Epithelial cell of esophagus (primary cell): ENCODE data around the gene OR2A2.

Experiments used
- DNase-seq: peaks from one replicate; pipeline ENCODE4 v3.0.0; 2010; ENCODE audit warnings: low read depth
- H3K4me3 ChIP-seq: 2 replicates; pipeline ENCODE4 v1.5.1; 2011; ENCODE audit warnings: mild to moderate bottlenecking, low read length, control low read depth
- TF ChIP-seq, protein P1 (sequence below): IDR thresholded peaks from 2 replicates; pipeline ENCODE4 v1.5.1; 2011; ENCODE audit warnings: low read depth, mild to moderate bottlenecking, low read length, control low read depth, inconsistent platforms; ENCODE audit not compliant: insufficient read depth; ENCODE audit errors: missing control alignments

OR2A2 gene

DNA sequence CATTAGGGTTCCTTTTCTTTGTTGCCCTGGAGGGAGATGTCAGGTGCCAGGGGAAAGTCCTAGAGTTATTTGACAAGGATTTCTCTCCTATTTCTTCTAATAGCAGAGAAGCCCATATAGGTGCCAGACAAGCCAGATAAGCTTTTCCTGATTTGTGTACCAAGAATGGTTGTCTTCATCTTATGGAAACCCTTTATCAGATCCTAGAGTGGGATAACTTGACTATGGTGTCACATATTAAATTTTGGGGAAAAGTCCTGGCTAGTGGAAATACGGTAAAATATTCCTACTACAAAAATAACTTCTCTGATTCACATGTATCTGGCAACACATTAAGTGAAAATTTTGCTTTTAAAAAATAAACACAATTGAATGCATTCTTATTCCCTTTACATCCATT, 22.2 kb upstream of the OR2A2 start:
- no peak for DNase-seq
- TF ChIP-seq, protein P1, sequence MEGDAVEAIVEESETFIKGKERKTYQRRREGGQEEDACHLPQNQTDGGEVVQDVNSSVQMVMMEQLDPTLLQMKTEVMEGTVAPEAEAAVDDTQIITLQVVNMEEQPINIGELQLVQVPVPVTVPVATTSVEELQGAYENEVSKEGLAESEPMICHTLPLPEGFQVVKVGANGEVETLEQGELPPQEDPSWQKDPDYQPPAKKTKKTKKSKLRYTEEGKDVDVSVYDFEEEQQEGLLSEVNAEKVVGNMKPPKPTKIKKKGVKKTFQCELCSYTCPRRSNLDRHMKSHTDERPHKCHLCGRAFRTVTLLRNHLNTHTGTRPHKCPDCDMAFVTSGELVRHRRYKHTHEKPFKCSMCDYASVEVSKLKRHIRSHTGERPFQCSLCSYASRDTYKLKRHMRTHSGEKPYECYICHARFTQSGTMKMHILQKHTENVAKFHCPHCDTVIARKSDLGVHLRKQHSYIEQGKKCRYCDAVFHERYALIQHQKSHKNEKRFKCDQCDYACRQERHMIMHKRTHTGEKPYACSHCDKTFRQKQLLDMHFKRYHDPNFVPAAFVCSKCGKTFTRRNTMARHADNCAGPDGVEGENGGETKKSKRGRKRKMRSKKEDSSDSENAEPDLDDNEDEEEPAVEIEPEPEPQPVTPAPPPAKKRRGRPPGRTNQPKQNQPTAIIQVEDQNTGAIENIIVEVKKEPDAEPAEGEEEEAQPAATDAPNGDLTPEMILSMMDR: no peak
- H3K4me3 ChIP-seq: no peak overlapping the region

DNA sequence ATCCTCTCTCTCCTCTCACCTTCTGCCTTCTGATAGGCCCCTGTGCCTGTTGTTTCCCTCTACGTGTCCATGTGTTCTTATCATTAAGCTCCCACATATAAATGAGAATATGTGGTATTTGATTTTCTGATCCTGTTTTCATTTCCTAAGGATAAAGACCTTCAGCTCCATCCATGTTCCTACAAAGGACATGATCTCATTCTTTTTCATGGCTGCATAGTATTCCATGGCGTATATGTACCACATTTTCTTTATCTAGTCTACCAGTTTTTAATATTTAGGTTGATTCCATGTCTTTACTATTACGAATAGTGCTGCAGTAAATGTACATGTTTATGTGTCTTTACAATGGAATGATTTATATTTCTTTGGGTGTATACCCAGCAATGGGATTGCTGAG, 18.7 kb upstream of the OR2A2 start:
- no peak overlapping the region for H3K4me3 ChIP-seq
- DNase-seq: no peak
- TF ChIP-seq, protein P1: no peak

DNA sequence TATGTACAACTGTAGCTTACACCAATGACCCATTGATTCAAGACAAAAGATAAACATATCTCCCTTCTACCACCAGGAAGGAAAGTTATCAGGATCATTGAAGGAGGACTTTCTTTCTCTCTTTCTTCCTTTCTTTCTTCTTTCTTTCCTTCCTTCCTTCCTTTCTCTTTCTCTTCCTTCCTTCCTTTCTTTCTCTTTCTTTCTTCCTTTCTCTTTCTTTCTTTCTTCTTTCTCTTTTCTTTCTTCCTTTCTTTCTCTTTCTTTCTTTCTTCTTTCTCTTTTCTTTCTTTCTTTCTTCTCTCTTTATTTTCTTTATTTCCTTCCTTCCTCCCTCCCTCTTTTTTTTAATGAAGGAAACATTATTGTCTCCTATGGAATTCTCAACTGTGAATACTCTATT, 10.6 kb upstream of the OR2A2 start:
- H3K4me3 ChIP-seq: no peak overlapping the region
- TF ChIP-seq, protein P1: no peak
- DNase-seq: no peak

DNA sequence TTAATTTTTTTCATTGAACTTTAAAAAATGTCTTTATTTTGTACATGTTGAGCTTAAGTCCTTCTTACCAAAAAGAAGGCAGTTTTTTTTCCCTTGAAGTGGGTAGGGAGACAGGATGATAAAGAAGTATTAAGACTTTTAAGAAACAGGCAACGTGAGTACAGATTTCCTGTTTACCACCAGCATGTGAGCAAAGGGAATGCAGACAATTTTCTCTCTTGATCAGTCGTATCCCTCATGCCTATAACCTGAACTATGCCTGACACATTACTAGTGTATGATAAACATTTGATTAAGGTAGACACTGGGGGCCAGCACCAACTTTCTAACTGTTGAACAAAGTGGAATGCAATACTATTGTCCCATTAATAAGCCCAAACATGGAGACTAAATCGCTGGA, 8.8 kb upstream of the OR2A2 start:
- no peak for DNase-seq
- TF ChIP-seq, protein P1: no peak
- H3K4me3 ChIP-seq: no peak overlapping the region

DNA sequence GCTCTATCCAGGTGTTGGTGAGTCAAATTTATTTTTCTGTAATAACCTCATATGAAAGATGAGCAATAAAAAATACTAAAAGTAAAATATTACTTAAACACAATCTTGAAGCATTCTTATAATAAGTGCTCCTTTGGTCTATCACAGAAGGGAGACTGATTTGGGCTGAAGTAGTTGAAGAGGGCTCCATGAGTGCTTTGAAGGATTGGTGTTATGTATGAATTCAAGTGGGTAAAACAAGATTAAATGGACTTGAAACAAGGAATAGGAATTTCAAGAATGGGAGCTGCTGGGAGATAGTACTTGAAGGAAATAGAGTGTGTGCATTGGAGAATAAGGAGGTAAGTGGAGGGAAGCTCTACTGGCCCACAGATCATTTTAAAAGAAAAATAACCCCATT, 7.3 kb upstream of the OR2A2 start:
- TF ChIP-seq, protein P1: no peak
- no peak for DNase-seq

DNA sequence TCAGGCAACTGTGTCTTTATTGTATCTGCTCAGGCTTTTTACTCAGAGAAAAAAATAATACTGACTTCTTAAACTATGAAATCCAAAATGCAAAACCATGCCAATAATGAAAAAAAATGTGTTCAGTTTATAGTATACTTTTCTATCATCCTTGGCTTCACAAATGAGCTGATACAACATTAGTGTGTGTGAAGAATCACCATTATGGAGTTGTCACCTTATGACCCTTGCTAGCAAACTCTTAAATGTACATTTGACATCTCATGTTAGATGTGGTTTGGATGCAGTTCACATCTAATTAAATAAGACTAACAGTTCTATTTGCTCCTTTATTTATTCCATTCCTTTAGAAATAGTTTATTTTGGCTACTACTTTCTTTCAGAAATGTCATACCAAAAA, 4.2 kb upstream of the OR2A2 start:
- DNase-seq: no peak
- TF ChIP-seq, protein P1: no peak
- no peak overlapping the region for H3K4me3 ChIP-seq

More for the DNA sequence above, 7.3 kb upstream of the OR2A2 start:
- H3K4me3 ChIP-seq: no peak overlapping the region

DNA sequence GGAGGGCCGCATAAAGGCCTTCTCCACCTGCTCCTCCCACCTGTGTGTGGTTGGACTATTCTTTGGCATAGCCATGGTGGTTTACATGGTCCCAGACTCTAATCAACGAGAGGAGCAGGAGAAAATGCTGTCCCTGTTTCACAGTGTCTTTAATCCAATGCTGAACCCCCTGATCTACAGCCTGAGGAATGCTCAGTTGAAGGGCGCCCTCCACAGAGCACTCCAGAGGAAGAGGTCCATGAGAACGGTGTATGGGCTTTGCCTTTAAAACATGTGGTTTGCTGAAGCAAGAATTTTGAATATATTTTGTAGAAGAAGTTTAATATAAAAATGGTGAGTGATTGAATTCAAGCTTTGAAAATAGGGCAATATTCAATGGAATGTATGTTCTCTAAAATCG, 889 bp downstream of the OR2A2 start:
- no peak for DNase-seq
- H3K4me3 ChIP-seq: no peak overlapping the region
- TF ChIP-seq, protein P1: no peak
